Aorta (tissue), 5 donors: ENCODE results near the gene XCL1. TPM values are rescaled to one million over a fixed set of nuclear protein-coding genes. Genes with fewer than 3 reads are reported as not detected.

Experiments
- ATAC-seq: fragments of 200-7000 bp; cut with Tn5 transposase; one replicate; pipeline ENCODE4 v1.9.1; 2022; ENCODE audit warnings: moderate library complexity; ENCODE audit not compliant: low FRiP score
- DNase-seq, 2 donors: peaks; one replicate each; pipeline ENCODE4 v3.0.0-alpha.2; 2020
- H3K27ac ChIP-seq, 2 donors: one replicate each; pipeline ENCODE4 v1.5.1; 2013; ENCODE audit warnings: low read length in 2 of 2, mild to moderate bottlenecking in 2 of 2, moderate library complexity in 2 of 2, control low read depth in 1 of 2, inconsistent platforms in 1 of 2, low read depth in 1 of 2
- H3K27me3 ChIP-seq, 2 donors: one replicate each; pipeline ENCODE4 v1.6.1; 2013; ENCODE audit warnings: control low read depth in 1 of 2, low read length in 1 of 2, mild to moderate bottlenecking in 1 of 2, moderate library complexity in 1 of 2; ENCODE audit not compliant: insufficient read depth in 2 of 2, control insufficient read depth in 1 of 2
- H3K36me3 ChIP-seq, 2 donors: one replicate each; pipeline ENCODE4 v1.6.1; 2013; ENCODE audit warnings: control low read depth in 1 of 2, low read length in 1 of 2, mild to moderate bottlenecking in 1 of 2; ENCODE audit not compliant: insufficient read depth in 2 of 2, control insufficient read depth in 1 of 2
- H3K4me1 ChIP-seq, 2 donors: one replicate each; pipeline ENCODE4 v1.6.1; 2013; ENCODE audit warnings: low read length in 2 of 2, control low read depth in 1 of 2, mild to moderate bottlenecking in 1 of 2, moderate library complexity in 1 of 2; ENCODE audit not compliant: insufficient read depth in 2 of 2, control insufficient read depth in 1 of 2
- H3K4me3 ChIP-seq, 2 donors: one replicate each; pipeline ENCODE4 v1.5.1; 2013; ENCODE audit warnings: low read length in 2 of 2, control low read depth in 1 of 2, mild to moderate bottlenecking in 1 of 2
- H3K9me3 ChIP-seq: one replicate; pipeline ENCODE4 v1.6.1; 2013; ENCODE audit warnings: mild to moderate bottlenecking, low read length; ENCODE audit not compliant: control insufficient read depth
- WGBS, 2 donors: extraction: QIAGEN DNeasy Blood & Tissue Kit; methylation state at CpG; one replicate each; pipeline ENCODE4 v1.1.7; 2013; 5-methylcytosine and 5-hydroxymethylcytosine counted together
- intact Hi-C, 2 donors: fragments of 100-400 bp; cut with DNase I; formaldehyde crosslinking; loops; one replicate each; pipeline versions ENCODE4 v1.14.2 to v1.15.0; 2022
- polyA plus RNA-seq, 2 donors: library from polyadenylated mRNA; stranded (reverse); fragments of 200-250 nt; gene quantifications; one replicate each; pipeline ENCODE4 v1.2.3, GENCODE V29; 2013
- total RNA-seq, 2 donors: library from RNA; stranded (reverse); fragmentation: NEBNext Ultra II Directional; extraction: Animal tissue kit (Norgen Biotek cat#: 25700); gene quantifications; one replicate each; pipeline ENCODE4 v1.2.1, GENCODE V29; 2021
- donor health status: healthy with polysubstance abuse.
- donor health status: Bipolar disorder and iron deficiency.
- donor health status: DM: no; HTN: no; CAD: no.
- donor health status: DM: no; HTN: no; CAD: no.
- donor health status: DM: yes; HTN: yes; CAD: no.

The XCL1 gene
- total and polyA plus RNA-seq, 4 donors = 0.20 to 0.26 TPM; not detected in 2

DNA sequence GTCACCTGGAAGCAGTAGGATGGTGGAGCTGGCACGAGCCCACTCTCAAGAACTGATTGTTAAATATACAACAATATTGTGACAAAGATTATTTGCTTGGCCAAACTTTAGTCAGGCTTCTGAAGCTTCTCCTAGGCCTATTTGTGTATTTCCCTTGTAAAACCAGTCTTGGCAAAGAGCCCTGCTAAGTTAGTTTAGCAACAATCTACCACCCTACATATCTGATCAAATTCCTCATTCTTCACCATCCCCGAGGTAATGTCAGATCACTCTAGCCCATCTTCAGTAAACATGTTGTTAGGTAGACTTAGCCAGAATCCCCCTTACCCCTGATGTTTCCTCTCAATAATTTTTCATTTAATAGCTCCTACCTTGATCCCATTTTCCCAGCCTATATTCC, 39.6 kb downstream of the XCL1 start:
- intact Hi-C loops = no loop called here
- peaks cover 0 to 2% of the 10 kb centered on the region in 2 donors for H3K4me1 ChIP-seq
- ATAC-seq (no peak), DNase-seq (no peak)
- H3K36me3 ChIP-seq = no peaks in the 10 kb centered on the region
- no peak overlapping the region for H3K27ac ChIP-seq
- no peaks in the 10 kb centered on the region for H3K27me3 ChIP-seq
- 91 to 96% methylated on average over 2 of the region's 2 CpGs for WGBS, 2 donors
- no peaks in the 10 kb centered on the region for H3K9me3 ChIP-seq
- H3K4me3 ChIP-seq = no peak overlapping the region

DNA sequence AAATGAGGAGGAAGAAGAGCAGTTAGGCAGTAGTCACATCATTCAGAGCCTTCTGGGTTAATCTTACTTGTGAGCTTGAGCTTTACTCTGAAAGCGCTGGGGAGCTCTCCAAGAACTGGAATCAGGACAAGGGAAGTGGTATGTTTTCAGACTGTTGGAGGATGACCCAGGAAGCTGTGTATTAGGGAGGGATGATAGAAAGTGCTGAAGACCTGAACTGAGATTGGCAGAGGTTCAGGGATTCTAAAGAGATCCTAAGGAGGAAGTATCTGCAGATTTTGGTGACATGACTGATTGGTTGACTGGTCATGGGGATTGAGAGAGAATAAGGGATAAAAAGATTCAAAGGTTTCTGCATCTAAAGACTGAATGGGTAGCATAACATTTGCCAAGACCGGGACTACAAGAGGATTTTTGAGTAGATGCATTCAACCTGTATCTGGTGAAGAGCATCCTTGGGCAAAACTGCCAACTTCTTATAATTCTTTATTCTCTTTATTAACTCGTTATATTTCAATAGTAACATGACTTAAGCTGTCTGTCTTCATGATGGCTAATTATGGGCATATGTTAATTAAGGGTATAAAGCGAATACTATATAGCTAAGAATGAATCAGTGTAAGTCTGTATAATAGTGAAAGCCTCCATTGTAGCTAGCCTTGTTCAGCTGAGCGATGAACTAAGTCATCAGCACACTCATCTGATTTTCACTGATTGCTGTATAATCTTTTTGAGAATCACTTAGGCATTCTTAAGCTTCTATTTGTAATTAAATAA, 41.8 kb downstream of the XCL1 start:
- WGBS, 2 donors = 82 to 88% methylated on average over 5 of the region's 5 CpGs
- H3K9me3 ChIP-seq = no peaks in the 10 kb centered on the region
- DNase-seq (no peak), ATAC-seq (no peak)
- peaks cover 0 to 3% of the 10 kb centered on the region in 2 donors for H3K4me1 ChIP-seq
- intact Hi-C loops = no loop called here
- no peak overlapping the region for H3K4me3 ChIP-seq
- H3K27me3 ChIP-seq = no peaks in the 10 kb centered on the region
- no peaks in the 10 kb centered on the region for H3K36me3 ChIP-seq
- H3K27ac ChIP-seq = no peak overlapping the region

DNA sequence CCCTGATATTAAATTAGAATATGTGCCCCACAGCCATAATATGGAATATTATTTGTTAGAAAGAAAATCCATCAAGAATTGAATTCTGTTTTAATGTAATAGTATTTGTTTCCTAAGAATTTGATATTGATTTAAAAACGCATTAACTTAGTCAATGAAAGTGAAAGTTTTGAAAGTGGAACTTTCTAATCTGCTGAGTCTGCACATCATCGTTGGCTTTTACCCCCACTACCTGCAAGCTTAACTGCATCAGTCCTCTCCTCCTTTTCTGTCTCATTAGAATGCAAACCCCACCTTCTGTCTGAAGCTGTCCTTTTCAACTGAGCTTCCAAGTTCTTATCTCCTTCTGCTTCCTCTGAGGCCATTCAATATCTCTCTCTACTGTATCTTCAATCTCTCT, 42.5 kb downstream of the XCL1 start:
- WGBS, 2 donors = 88 to 94% methylated on average over 2 of the region's 2 CpGs
- H3K27me3 ChIP-seq = no peaks in the 10 kb centered on the region
- H3K9me3 ChIP-seq = no peaks in the 10 kb centered on the region
- H3K36me3 ChIP-seq = no peaks in the 10 kb centered on the region
- no peak overlapping the region for H3K27ac ChIP-seq
- peaks cover 0 to 4% of the 10 kb centered on the region in 2 donors for H3K4me1 ChIP-seq
- intact Hi-C loops = no loop called here
- DNase-seq (no peak), ATAC-seq (no peak)
- H3K4me3 ChIP-seq = no peak overlapping the region

DNA sequence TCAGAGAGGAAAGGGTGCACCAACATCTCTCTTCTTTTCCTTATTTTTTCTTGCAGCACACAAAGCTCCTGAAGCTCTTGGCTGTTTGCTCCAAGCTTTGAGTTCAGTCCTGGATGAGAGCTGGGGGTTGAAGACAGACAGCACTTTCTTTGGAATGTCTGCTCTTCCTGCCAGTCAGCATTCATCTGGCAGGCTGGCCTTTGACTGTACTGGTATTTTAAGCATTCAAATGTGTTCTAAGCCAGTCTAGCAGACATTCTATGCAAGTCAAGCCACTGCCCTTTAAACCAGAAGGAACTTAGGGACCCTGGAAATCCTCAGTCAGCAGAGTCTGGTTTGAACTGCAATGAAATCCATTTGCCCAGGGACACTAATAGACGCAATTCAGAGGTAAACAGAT, 45.0 kb downstream of the XCL1 start:
- intact Hi-C loops = no loop called here
- no peaks in the 10 kb centered on the region for H3K9me3 ChIP-seq
- WGBS, 2 donors = 16 to 30% methylated on average over 1 of the region's 1 CpG
- peak overlapping the region in 1 of 2 donors; percentile 33 for H3K27ac ChIP-seq
- no peaks in the 10 kb centered on the region for H3K36me3 ChIP-seq
- no peaks in the 10 kb centered on the region for H3K27me3 ChIP-seq
- ATAC-seq = no peak
- no peak overlapping the region for H3K4me3 ChIP-seq
- no peak for DNase-seq
- peaks cover 0 to 2% of the 10 kb centered on the region in 2 donors for H3K4me1 ChIP-seq

DNA sequence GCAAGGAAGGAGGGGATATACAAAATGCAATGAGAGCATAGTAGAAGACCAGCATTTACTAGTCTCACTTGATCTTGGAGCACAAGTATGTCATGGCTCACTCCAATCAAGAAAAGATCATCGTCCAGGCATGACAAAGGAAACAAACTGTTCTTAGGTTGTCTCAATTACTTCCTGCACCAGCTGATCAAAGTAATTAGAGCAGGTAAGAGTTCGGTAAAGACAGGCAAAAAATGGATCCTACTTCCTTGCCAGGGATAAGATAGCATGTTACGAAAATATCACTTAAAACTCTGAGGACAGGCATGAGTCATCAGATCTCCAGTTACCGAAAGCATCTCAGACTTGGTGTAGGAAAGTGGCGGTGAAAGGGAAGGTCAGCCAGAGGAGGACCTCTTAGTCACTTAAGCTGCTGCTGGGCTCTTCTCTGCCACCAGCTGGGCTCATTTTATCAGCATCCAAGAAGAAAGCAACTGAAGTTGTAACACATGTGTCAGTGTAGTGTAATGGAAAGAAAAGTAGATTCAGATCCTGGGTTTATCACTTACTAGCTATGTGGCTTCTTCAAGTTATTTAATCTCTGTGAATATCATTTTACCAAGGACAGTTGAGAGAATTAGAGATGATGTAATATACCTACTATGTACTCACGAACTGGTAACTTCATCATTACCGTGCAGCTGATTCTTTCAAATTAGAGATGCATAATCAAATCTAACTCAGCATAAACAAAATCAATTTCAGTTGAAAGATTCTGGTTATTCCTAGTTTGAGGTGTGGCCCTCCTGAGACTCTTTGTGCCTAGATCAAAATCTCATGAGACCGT, 46.8 kb downstream of the XCL1 start:
- no peak overlapping the region for H3K27ac ChIP-seq
- intact Hi-C loops = no loop called here
- H3K4me3 ChIP-seq = no peak overlapping the region
- H3K27me3 ChIP-seq = no peaks in the 10 kb centered on the region
- no peaks in the 10 kb centered on the region for H3K36me3 ChIP-seq
- peak in 1 of 2 donors; percentile 58 for DNase-seq
- H3K4me1 ChIP-seq = peaks cover 0 to 2% of the 10 kb centered on the region in 2 donors
- WGBS, 2 donors = 62 to 67% methylated on average over 8 of the region's 8 CpGs
- ATAC-seq = peak; percentile 46
- H3K9me3 ChIP-seq = no peaks in the 10 kb centered on the region

DNA sequence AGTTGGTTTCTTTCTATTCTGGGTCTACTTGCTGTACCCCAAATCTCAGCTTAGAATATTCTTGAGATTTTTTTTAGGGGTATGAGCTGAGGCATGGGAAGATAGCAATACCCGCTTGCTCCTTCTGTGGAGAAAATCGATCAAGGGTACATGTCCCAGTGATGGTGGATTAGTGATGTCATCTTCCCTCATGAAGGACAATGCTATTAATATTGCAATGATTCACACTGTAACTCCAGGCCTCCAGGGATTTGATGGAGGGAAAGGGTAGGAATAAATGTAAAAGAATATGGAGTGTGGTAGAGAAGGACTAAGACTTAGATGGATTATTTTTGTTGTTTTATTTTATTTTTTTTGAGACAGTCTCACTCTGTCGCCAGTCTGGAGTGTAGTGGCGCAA, 47.4 kb downstream of the XCL1 start:
- ATAC-seq = no peak
- DNase-seq = no peak
- Histone ChIP-seq H3K27ac (no peak overlapping the region), H3K9me3 (no peaks in the 10 kb centered on the region), H3K4me3 (no peak overlapping the region), H3K4me1 (peaks cover 0 to 2% of the 10 kb centered on the region in 2 donors), H3K36me3 (no peaks in the 10 kb centered on the region), H3K27me3 (no peaks in the 10 kb centered on the region)
- 97 to 99% methylated on average over 4 of the region's 4 CpGs for WGBS, 2 donors
- intact Hi-C loops = no loop called here

DNA sequence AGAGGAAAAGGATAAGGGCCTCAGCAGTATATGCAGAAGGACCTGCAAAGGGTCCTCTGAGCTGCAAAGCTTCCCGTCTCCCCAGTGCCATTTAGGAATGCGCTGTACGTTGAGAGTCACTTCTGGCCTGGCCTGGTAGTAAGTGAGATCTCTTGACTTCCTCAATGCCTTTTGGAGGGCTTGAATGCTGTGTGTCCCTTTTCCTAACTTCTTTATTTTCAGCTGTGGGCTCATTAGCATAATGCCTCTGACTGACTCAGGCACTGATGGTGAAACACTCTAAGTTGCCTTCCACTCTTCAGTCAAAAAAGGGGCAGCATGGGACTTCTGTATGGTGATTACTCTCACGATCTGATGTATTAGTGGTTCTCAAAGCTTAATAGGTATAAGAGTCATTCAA, 49.9 kb downstream of the XCL1 start:
- Histone ChIP-seq H3K4me3 (no peak overlapping the region), H3K27me3 (no peaks in the 10 kb centered on the region), H3K27ac (no peak overlapping the region), H3K9me3 (no peaks in the 10 kb centered on the region), H3K36me3 (no peaks in the 10 kb centered on the region), H3K4me1 (peaks cover 0 to 2% of the 10 kb centered on the region in 2 donors)
- DNase-seq = no peak
- WGBS, 2 donors = 91 to 92% methylated on average over 4 of the region's 4 CpGs
- ATAC-seq = no peak
- intact Hi-C loops = no loop called here

DNA sequence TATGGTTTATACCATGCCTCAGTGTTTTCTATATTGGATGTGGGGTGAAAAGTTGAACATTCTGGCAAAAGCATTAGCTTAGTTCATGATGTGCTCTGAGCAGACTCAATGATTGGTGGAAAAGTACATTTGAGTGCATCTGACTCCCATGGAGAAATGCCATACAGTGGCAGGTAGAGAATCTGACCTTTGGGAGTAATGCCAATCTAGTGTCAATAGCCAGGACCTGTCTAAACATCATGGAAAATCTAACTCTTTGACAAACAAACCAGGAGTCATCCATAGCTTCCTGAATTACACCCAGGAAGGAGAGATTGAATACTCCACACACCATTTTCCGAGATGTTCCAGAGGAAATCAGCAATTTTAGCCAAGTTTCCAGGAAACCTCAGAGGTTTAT, 51.0 kb downstream of the XCL1 start:
- Histone ChIP-seq H3K4me3 (no peak overlapping the region), H3K27ac (no peak overlapping the region), H3K9me3 (no peaks in the 10 kb centered on the region), H3K27me3 (no peaks in the 10 kb centered on the region), H3K36me3 (no peaks in the 10 kb centered on the region), H3K4me1 (peaks cover 0 to 2% of the 10 kb centered on the region in 2 donors)
- ATAC-seq (no peak), DNase-seq (no peak)
- intact Hi-C loops = no loop called here
- 97 to 100% methylated on average over 1 of the region's 1 CpG for WGBS, 2 donors

DNA sequence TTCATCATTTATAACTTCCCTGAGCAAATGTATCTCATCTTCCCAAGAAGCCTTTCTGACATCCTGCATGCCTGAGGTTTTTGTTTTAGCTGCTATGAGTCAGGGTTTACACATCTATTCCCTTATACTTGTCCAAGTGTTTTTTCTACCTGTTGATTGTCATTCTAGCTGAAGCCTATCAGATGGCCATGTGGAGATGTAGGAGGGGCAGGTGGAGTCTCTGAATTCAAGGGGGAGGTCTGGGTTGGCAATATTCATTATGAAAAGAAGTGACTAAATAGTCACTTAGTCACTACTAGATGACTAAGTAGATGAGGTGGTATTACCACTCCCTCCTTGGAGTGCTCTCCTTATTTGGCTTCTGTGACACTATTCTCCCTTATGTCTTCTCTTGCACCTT, 52.4 kb downstream of the XCL1 start:
- Histone ChIP-seq H3K4me3 (no peak overlapping the region), H3K27me3 (no peaks in the 10 kb centered on the region), H3K27ac (no peak overlapping the region), H3K9me3 (no peaks in the 10 kb centered on the region), H3K36me3 (no peaks in the 10 kb centered on the region), H3K4me1 (no peaks in the 10 kb centered on the region)
- intact Hi-C loops = no loop called here
- DNase-seq (no peak), ATAC-seq (no peak)
